CD4-positive, alpha-beta T cell treated with Interleukin-21 for 1 hour (primary cell): Measurements from ENCODE around the gene NT5M.
A peak's percentile ranks its signal among the peaks of the same experiment; 100 is the strongest.

Experiments
- DNase-seq: peaks from one replicate; pipeline ENCODE4 v3.0.0-alpha.2; 2020

The NT5M gene

GRCh38 chr17:17303847-17304490 lies 796 bp downstream of the NT5M start:
- no peak for DNase-seq

- DNase-seq: peak; percentile 75
Measured at GRCh38 chr17:17304521-17304985, 1.4 kb downstream of the NT5M start.

- peak; percentile 77 for DNase-seq
Measured at GRCh38 chr17:17305281-17305801, 2.2 kb downstream of the NT5M start.

GRCh38 chr17:17309356-17309755 lies 6.2 kb downstream of the NT5M start:
- no peak for DNase-seq

- peak; percentile 85 for DNase-seq
Measured at GRCh38 chr17:17313350-17313991, 10.3 kb downstream of the NT5M start.

- DNase-seq: no peak
Measured at GRCh38 chr17:17314501-17315071, 11.4 kb downstream of the NT5M start.

- DNase-seq: no peak
Measured at GRCh38 chr17:17315142-17315821, 12.1 kb downstream of the NT5M start.

- no peak for DNase-seq
Measured at GRCh38 chr17:17320188-17320910, 17.2 kb downstream of the NT5M start.

GRCh38 chr17:17320911-17321220 lies 17.7 kb downstream of the NT5M start:
- no peak for DNase-seq

- no peak for DNase-seq
Measured at GRCh38 chr17:17321356-17322025, 18.3 kb downstream of the NT5M start.

GRCh38 chr17:17322516-17323510 lies 19.6 kb downstream of the NT5M start:
- DNase-seq: no peak

GRCh38 chr17:17324616-17325015 lies 21.4 kb downstream of the NT5M start:
- DNase-seq: no peak

- DNase-seq: no peak
Measured at GRCh38 chr17:17325228-17325627, 22.1 kb downstream of the NT5M start.

- no peak for DNase-seq
Measured at GRCh38 chr17:17325816-17326215, 22.6 kb downstream of the NT5M start.

GRCh38 chr17:17326275-17326875 lies 23.2 kb downstream of the NT5M start:
- DNase-seq: no peak

- DNase-seq: no peak
Measured at GRCh38 chr17:17328251-17328650, 25.1 kb downstream of the NT5M start.

- no peak for DNase-seq
Measured at GRCh38 chr17:17341452-17341851, 38.3 kb downstream of the NT5M start.

- no peak for DNase-seq
Measured at GRCh38 chr17:17342242-17342945, 39.2 kb downstream of the NT5M start.

GRCh38 chr17:17343160-17343735 lies 40.1 kb downstream of the NT5M start:
- DNase-seq: no peak
